WERI-Rb-1 (cell line): Measurements from ENCODE around the gene RASA3.

Source experiments
- DNase-seq: peaks from one replicate; pipeline ENCODE4 v3.0.0-alpha.2; 2020
- H3K27ac ChIP-seq: fragments of 250-450 bp; sonication (Bioruptor Pico); 2 replicates; pipeline ENCODE4 v1.5.1; 2020; ENCODE audit warnings: mild to moderate bottlenecking, moderate library complexity
- H3K27me3 ChIP-seq: fragments of 250-450 bp; sonication (Bioruptor Pico); 2 replicates; pipeline ENCODE4 v1.5.1; 2021; ENCODE audit warnings: mild to moderate bottlenecking, low read depth, moderate library complexity; ENCODE audit not compliant: insufficient read depth, severe bottlenecking
- H3K36me3 ChIP-seq: fragments of 250-450 bp; sonication (Bioruptor Pico); 2 replicates; pipeline ENCODE4 v1.5.1; 2020; ENCODE audit warnings: mild to moderate bottlenecking, moderate library complexity
- H3K4me3 ChIP-seq: 2 replicates; pipeline ENCODE4 v1.5.1; 2011; ENCODE audit warnings: low read depth, mild to moderate bottlenecking, control low read depth, low read length
- H3K9me3 ChIP-seq: fragments of 250-450 bp; sonication (Bioruptor Pico); 2 replicates; pipeline ENCODE4 v1.5.1; 2021; ENCODE audit warnings: mild to moderate bottlenecking, moderate library complexity; ENCODE audit not compliant: severe bottlenecking
- TF ChIP-seq, protein P1 (sequence below): IDR thresholded peaks from 2 replicates; pipeline ENCODE4 v1.5.1; 2011; ENCODE audit warnings: low read depth, mild to moderate bottlenecking, control low read depth, inconsistent platforms, low read length

The RASA3 gene

DNA sequence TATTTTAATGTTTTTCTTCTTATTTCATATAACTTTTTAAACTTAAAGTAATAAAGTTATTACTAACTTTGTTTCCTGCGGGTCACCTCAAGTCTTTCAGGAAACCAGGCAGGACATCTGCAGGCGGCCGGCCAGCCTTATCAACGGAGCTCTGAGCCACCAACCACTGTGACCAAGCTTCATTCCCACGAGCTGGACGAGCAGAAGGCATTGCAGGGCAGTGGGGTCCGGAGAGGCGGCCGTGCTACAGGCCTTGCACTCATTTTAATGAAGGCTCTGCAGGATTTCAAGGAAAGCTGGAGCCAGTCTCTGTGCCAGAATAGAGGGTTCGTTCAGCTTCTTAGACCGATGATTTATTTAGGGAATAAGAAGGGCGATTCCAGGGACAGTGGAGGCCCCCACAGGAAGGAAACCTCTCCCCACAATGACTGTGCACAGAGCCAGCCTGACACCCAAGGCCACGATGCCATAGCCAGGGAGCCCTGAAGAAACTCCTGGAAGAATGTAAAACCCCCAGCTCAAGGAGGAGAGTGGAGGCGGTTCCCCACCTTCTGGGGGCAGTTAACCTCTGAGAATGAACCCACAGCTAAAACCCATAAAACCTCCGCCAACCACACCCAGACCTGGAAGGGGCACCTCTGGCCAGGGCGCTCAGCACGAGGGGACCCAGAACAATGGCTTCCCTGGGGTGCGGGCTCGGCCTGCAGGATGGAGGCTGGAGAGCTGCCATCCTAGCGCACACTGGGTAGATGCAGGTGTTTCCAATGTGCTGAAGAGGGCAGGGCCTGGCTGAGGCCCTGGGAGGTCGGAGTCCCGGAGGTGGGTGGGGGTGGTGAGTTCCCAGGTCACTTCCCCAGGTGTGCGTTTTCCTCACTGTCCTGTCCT lies 75.0 kb downstream of the RASA3 start:
- no peaks in the 10 kb centered on the region for H3K9me3 ChIP-seq
- no peak overlapping the region for H3K27ac ChIP-seq
- no peaks in the 10 kb centered on the region for H3K27me3 ChIP-seq
- peaks cover 10% of the 10 kb centered on the region; the same call in 1 of the 2 replicates for H3K36me3 ChIP-seq
- DNase-seq: no peak
- no peak overlapping the region for H3K4me3 ChIP-seq
- TF ChIP-seq, protein P1, sequence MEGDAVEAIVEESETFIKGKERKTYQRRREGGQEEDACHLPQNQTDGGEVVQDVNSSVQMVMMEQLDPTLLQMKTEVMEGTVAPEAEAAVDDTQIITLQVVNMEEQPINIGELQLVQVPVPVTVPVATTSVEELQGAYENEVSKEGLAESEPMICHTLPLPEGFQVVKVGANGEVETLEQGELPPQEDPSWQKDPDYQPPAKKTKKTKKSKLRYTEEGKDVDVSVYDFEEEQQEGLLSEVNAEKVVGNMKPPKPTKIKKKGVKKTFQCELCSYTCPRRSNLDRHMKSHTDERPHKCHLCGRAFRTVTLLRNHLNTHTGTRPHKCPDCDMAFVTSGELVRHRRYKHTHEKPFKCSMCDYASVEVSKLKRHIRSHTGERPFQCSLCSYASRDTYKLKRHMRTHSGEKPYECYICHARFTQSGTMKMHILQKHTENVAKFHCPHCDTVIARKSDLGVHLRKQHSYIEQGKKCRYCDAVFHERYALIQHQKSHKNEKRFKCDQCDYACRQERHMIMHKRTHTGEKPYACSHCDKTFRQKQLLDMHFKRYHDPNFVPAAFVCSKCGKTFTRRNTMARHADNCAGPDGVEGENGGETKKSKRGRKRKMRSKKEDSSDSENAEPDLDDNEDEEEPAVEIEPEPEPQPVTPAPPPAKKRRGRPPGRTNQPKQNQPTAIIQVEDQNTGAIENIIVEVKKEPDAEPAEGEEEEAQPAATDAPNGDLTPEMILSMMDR: no peak

DNA sequence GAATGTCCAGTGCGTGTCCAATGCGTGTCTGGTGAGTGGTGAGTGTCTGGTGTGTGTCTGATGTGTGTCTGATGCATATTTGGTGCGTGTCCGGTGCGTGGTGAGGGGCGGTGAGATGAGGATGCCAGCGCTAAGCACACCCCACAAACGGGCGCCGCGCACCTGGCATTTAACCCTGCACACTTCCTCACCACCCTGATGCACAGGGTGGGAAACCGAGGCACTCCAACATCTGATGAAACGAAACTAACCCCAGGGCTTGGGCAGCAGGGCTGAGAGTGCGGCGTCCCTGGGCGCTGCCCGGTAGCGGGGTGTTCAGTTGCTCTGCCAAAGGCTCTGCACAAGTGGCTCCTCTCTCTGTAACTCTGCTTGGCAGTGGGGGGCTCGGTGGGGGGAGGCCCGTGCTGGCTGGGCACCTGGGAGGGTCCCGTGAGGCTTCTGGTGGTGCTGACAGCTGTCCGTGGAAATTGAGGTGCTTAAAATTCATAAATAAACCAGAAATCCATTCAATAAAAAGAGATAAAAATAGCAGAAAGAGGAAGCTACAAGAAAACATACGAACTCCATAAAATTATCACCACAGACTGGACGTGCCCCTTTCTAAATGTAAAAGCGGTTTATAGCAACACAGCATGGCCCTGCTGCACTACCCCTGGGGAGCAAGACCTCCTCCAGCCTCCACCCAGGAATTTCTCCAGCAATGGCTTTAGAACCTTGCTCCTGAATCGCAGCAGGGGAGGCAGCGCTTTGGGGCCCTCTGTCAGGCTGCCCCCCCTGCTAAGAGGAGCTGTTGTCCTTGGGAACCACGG lies 76.0 kb downstream of the RASA3 start:
- no peak for DNase-seq
- TF ChIP-seq, protein P1: no peak
- H3K9me3 ChIP-seq: no peaks in the 10 kb centered on the region
- no peak overlapping the region for H3K27ac ChIP-seq
- H3K36me3 ChIP-seq: peaks cover 10% of the 10 kb centered on the region; the same call in 1 of the 2 replicates
- no peaks in the 10 kb centered on the region for H3K27me3 ChIP-seq
- H3K4me3 ChIP-seq: no peak overlapping the region

DNA sequence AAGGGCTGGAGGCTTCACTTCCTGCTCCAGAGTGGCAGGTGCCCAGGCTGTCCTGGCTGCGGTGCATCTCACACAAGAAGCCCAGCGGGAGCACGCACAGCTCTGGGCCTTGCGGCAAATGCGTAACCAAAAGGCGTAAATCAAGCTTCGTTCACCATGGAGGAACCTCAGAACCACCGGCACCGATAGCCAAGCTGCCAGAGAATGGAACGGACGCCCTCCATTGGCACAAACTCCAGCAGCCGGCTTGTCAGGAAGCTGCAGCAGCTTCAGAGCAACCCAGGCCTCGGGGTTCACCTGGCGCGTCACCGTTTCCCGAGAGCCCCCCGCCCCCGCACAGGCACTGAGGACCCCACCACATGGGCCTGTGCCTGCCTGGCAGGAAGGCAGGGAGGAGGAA lies 76.7 kb downstream of the RASA3 start:
- TF ChIP-seq, protein P1: no peak
- Histone ChIP-seq H3K27ac (no peak overlapping the region), H3K4me3 (no peak overlapping the region)

DNA sequence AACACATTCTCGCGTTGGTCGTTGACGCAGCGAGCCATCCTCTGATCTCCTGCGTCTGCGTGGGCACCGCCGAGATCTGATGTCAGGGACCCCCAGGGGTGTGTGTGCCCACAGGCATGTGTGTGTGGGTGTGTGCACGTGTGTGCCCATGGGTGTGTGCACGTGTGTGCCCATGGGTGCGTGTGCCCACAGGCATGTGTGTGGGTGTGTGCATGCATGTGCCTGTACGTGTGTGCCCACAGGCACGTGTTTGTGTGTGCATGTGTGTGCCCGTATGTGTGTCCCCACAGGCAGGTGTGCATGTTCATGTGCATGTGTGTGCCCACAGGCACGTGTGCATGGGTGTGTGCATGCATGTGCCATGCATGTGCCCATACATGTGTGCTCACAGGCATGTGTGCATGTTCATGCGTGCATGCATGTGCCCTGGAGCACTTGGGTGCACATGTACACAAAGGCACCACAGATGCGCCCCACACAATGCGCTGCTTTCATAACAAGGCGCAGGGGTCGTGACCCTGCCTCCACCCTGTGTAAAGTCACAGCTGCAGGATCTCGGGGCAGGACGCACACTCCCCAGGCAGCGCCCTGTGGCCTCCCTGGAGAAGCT lies 77.5 kb downstream of the RASA3 start:
- Histone ChIP-seq H3K4me3 (no peak overlapping the region), H3K36me3 (peaks cover 10% of the 10 kb centered on the region; the same call in 1 of the 2 replicates), H3K27ac (no peak overlapping the region), H3K9me3 (no peaks in the 10 kb centered on the region), H3K27me3 (no peaks in the 10 kb centered on the region)
- no peak for DNase-seq
- TF ChIP-seq, protein P1: no peak

More for the DNA sequence above, 76.7 kb downstream of the RASA3 start:
- Histone ChIP-seq H3K9me3 (no peaks in the 10 kb centered on the region), H3K36me3 (peaks cover 10% of the 10 kb centered on the region; the same call in 1 of the 2 replicates), H3K27me3 (no peaks in the 10 kb centered on the region)
- DNase-seq: no peak

DNA sequence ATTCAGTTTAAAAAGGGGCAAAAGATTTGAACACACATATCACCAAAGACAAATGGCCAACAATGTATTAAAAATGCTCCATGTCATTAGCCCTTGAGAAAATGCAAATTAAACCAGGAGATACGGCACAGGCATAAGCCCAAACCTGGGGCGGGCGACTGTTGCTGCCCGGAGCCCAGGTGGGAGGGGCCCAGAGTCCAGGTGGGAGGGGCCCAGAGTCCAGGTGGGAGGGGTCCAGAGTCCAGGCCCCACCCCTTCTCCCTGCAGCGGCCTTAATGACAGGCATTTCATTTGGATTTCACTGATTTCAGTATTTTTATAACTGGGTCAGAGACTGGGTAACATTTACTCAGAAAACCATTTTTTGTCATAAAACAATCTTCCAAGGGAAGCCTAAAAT lies 78.2 kb downstream of the RASA3 start:
- H3K27ac ChIP-seq: no peak overlapping the region
- no peaks in the 10 kb centered on the region for H3K27me3 ChIP-seq
- peaks cover 10% of the 10 kb centered on the region; the same call in 1 of the 2 replicates for H3K36me3 ChIP-seq
- TF ChIP-seq, protein P1: no peak
- no peaks in the 10 kb centered on the region for H3K9me3 ChIP-seq
- DNase-seq: no peak
- H3K4me3 ChIP-seq: no peak overlapping the region
